DLD1 (cell line): Measurements from ENCODE around the gene UNCX.
"Not testable (repeated sequence)": the region's sequence is repeated elsewhere in the genome, so short reads cannot be mapped to it uniquely, and the experiment has no call there.

Experiments
- in situ Hi-C: cut with HindIII; loops from 2 replicates; pipeline ENCODE4 v1.10.0; 2017; ENCODE audit warnings: low sequenced_read_pairs

Gene UNCX

GRCh38 chr7:1274121-1274875 is 41.6 kb downstream of the UNCX start:
- in situ Hi-C loops, result no loop called here

GRCh38 chr7:1274876-1275375 is 42.3 kb downstream of the UNCX start:
- in situ Hi-C loops, result no loop called here

- in situ Hi-C loops, result no loop called here
Observed at GRCh38 chr7:1275451-1276381, 43.0 kb downstream of the UNCX start.

- in situ Hi-C loops, result no loop called here
Observed at GRCh38 chr7:1276626-1277175, 44.0 kb downstream of the UNCX start.

- in situ Hi-C loops, result no loop called here
Observed at GRCh38 chr7:1278543-1278942, 45.9 kb downstream of the UNCX start.

GRCh38 chr7:1279041-1279440 is 46.4 kb downstream of the UNCX start:
- in situ Hi-C loops, result no loop called here

- in situ Hi-C loops, result not testable (repeated sequence)
Observed at GRCh38 chr7:1279895-1280294, 47.2 kb downstream of the UNCX start.

GRCh38 chr7:1281068-1281467 is 48.4 kb downstream of the UNCX start:
- in situ Hi-C loops, result no loop called here

- in situ Hi-C loops, result no loop called here
Observed at GRCh38 chr7:1282679-1283078, 50.0 kb downstream of the UNCX start.

GRCh38 chr7:1283337-1283736 is 50.7 kb downstream of the UNCX start:
- in situ Hi-C loops, result no loop called here

- in situ Hi-C loops, result no loop called here
Observed at GRCh38 chr7:1283941-1284742, 51.5 kb downstream of the UNCX start.

- in situ Hi-C loops, result no loop called here
Observed at GRCh38 chr7:1284743-1285458, 52.2 kb downstream of the UNCX start.

- in situ Hi-C loops, result no loop called here
Observed at GRCh38 chr7:1285556-1286301, 53.1 kb downstream of the UNCX start.
